ENCODE data around the gene SPECC1. TPM values are rescaled to one million over a fixed set of nuclear protein-coding genes. Genes with fewer than 3 reads are reported as not detected.
"Not testable (repeated sequence)": the region's sequence is repeated elsewhere in the genome, so short reads cannot be mapped to it uniquely, and the experiment has no call there.

SPECC1 gene
- total RNA-seq, 4 donors from 2014 or later: 72.1 to 133 (median 83.7) TPM

- no peaks in the 10 kb centered on the region for H3K36me3 ChIP-seq
- H3K9me3 ChIP-seq: no peaks in the 10 kb centered on the region
- no peak overlapping the region for H3K27ac ChIP-seq
- DNase-seq: no peak
- TF ChIP-seq, protein P1, sequence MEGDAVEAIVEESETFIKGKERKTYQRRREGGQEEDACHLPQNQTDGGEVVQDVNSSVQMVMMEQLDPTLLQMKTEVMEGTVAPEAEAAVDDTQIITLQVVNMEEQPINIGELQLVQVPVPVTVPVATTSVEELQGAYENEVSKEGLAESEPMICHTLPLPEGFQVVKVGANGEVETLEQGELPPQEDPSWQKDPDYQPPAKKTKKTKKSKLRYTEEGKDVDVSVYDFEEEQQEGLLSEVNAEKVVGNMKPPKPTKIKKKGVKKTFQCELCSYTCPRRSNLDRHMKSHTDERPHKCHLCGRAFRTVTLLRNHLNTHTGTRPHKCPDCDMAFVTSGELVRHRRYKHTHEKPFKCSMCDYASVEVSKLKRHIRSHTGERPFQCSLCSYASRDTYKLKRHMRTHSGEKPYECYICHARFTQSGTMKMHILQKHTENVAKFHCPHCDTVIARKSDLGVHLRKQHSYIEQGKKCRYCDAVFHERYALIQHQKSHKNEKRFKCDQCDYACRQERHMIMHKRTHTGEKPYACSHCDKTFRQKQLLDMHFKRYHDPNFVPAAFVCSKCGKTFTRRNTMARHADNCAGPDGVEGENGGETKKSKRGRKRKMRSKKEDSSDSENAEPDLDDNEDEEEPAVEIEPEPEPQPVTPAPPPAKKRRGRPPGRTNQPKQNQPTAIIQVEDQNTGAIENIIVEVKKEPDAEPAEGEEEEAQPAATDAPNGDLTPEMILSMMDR (IDR thresholded peaks at IDR 0.05): no peak
- no peak for TF ChIP-seq POLR2A (IDR thresholded peaks at IDR 0.05)
- no peaks in the 10 kb centered on the region for H3K4me1 ChIP-seq
- H3K27me3 ChIP-seq: no peaks in the 10 kb centered on the region
- H3K4me3 ChIP-seq: no peak overlapping the region
These were observed 17.8 kb downstream of the SPECC1 start for GRCh38 chr17:20026960-20027359.

DNA sequence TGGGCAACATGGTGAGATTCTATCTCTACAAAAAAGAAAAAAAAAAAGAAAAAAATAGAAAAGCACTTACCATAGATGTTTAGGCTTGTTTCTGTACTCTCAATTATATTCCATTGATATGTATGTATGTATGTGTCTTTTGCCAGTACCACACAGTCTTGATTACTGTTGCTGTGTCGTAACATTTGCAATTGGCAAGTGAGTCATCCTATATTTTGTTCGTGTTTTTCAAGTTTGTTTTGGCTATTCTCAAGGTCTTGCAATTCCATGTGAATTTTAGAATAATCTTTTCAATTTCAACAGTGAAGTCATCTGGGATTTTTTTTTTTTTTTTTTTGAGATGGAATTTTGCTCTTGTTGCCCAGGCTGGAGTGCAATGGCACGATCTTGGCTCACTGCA lies 19.3 kb downstream of the SPECC1 start:
- Histone ChIP-seq H3K36me3 (no peaks in the 10 kb centered on the region), H3K27ac (no peak overlapping the region), H3K4me3 (no peak overlapping the region), H3K4me1 (no peaks in the 10 kb centered on the region), H3K9me3 (no peaks in the 10 kb centered on the region), H3K27me3 (no peaks in the 10 kb centered on the region)
- DNase-seq: no peak
- no peak for TF ChIP-seq POLR2A (IDR thresholded peaks at IDR 0.05)
- TF ChIP-seq, protein P1 (IDR thresholded peaks at IDR 0.05): no peak

DNA sequence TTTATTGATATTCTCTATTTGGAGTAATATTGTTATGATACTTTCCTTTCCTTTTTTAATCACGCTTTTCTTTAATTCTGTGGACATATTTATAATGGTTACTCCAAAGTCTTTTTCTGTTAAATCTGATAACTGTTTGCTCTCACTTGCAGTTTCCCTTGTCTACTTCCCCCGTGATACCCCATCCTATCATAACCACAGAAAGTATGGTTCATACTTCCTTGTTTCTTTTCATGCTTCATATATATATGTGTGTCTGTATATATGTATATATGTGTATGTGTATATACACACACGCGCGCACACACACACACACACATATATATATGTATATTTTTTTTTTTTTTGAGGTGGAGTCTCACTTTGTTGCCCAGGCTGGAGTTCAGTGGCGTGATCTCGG lies 23.5 kb downstream of the SPECC1 start:
- Histone ChIP-seq H3K9me3 (no peaks in the 10 kb centered on the region), H3K4me3 (no peak overlapping the region), H3K4me1 (no peaks in the 10 kb centered on the region), H3K36me3 (no peaks in the 10 kb centered on the region), H3K27me3 (no peaks in the 10 kb centered on the region), H3K27ac (no peak overlapping the region)
- no peak for DNase-seq
- TF ChIP-seq, protein P1 (IDR thresholded peaks at IDR 0.05): no peak

- Histone ChIP-seq H3K4me3 (no peak overlapping the region), H3K27me3 (no peaks in the 10 kb centered on the region), H3K4me1 (no peaks in the 10 kb centered on the region), H3K36me3 (no peaks in the 10 kb centered on the region), H3K9me3 (no peaks in the 10 kb centered on the region), H3K27ac (no peak overlapping the region)
- no peak for DNase-seq
- TF ChIP-seq, protein P1 (IDR thresholded peaks at IDR 0.05): no peak
- no peak for TF ChIP-seq POLR2A (IDR thresholded peaks at IDR 0.05)
These were observed 24.3 kb downstream of the SPECC1 start for GRCh38 chr17:20033415-20033814.

GRCh38 chr17:20035501-20035900 lies 26.3 kb downstream of the SPECC1 start:
- H3K4me3 ChIP-seq: no peak overlapping the region
- no peak for DNase-seq
- H3K9me3 ChIP-seq: no peaks in the 10 kb centered on the region
- no peak overlapping the region for H3K27ac ChIP-seq
- no peaks in the 10 kb centered on the region for H3K36me3 ChIP-seq
- no peaks in the 10 kb centered on the region for H3K4me1 ChIP-seq
- H3K27me3 ChIP-seq: no peaks in the 10 kb centered on the region
- no peak for TF ChIP-seq POLR2A (IDR thresholded peaks at IDR 0.05)
- TF ChIP-seq, protein P1 (IDR thresholded peaks at IDR 0.05): no peak

GRCh38 chr17:20037286-20037685 lies 28.1 kb downstream of the SPECC1 start:
- H3K27ac ChIP-seq, H3K27me3 ChIP-seq, H3K4me1 ChIP-seq, H3K36me3 ChIP-seq, H3K4me3 ChIP-seq, DNase-seq, H3K9me3 ChIP-seq: not testable (repeated sequence)
